Retinal pigment epithelial cell (primary cell): Measurements from ENCODE around the gene MYOCOS.
A peak's percentile ranks its signal among the peaks of the same experiment; 100 is the strongest.

Source experiments
- DNase-seq: peaks from one replicate; pipeline ENCODE4 v3.0.0-alpha.2; 2010; ENCODE audit warnings: low read depth
- H3K4me3 ChIP-seq: 2 replicates; pipeline ENCODE4 v1.5.1; 2011; ENCODE audit warnings: mild to moderate bottlenecking, low read length, control low read depth, moderate library complexity
- CTCF ChIP-seq: conservative IDR thresholded peaks from 2 replicates; pipeline ENCODE4 v1.5.1; 2011; ENCODE audit warnings: low read depth, low read length, control low read depth, inconsistent platforms

Gene MYOCOS

GRCh38 chr1:171641076-171641864 is 19.2 kb downstream of the MYOCOS start:
- no peak for TF ChIP-seq CTCF
- no peak overlapping the region for H3K4me3 ChIP-seq
- DNase-seq: no peak

GRCh38 chr1:171642197-171642596 is 20.2 kb downstream of the MYOCOS start:
- H3K4me3 ChIP-seq: no peak overlapping the region
- no peak for TF ChIP-seq CTCF
- no peak for DNase-seq

GRCh38 chr1:171643156-171643555 is 21.1 kb downstream of the MYOCOS start:
- TF ChIP-seq CTCF: no peak
- DNase-seq: no peak
- no peak overlapping the region for H3K4me3 ChIP-seq

GRCh38 chr1:171644805-171645483 is 22.9 kb downstream of the MYOCOS start:
- TF ChIP-seq CTCF: peak; percentile 93
- H3K4me3 ChIP-seq: no peak overlapping the region
- peak; percentile 55 for DNase-seq

GRCh38 chr1:171645553-171646248 is 23.7 kb downstream of the MYOCOS start:
- no peak for DNase-seq
- H3K4me3 ChIP-seq: no peak overlapping the region
- TF ChIP-seq CTCF: no peak

- no peak for TF ChIP-seq CTCF
- no peak overlapping the region for H3K4me3 ChIP-seq
- DNase-seq: no peak
These were observed 24.2 kb downstream of the MYOCOS start for GRCh38 chr1:171646249-171646560.
